GM18520 (cell line): ENCODE data around the gene CHD5.

ENCODE experiments used
- ATAC-seq: cut with Tn5 transposase; IDR thresholded peaks from one replicate; pipeline ENCODE4 v1.9.1; 2021; ENCODE audit not compliant: unreplicated experiment

CHD5 gene

DNA sequence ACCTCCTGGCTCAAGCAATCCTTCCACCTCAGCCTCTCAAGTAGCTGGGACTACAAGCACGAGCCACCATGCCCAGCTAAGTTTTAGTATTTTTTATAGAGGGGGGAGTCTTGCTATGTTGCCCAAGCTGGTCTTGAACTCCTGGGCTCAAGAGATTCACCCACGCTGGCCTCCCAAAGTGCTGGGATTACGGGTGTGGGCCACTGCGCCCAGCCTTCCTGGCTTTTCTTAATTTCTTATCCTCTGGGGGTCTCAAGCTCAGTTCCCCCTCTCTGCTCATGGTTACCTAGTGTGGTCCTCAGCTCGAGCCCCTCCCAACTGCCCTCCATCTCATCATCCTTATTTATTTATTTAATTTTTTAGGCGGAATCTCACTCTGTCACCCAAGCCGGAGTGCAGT, 22.1 kb upstream of the CHD5 start:
- ATAC-seq: no peak

DNA sequence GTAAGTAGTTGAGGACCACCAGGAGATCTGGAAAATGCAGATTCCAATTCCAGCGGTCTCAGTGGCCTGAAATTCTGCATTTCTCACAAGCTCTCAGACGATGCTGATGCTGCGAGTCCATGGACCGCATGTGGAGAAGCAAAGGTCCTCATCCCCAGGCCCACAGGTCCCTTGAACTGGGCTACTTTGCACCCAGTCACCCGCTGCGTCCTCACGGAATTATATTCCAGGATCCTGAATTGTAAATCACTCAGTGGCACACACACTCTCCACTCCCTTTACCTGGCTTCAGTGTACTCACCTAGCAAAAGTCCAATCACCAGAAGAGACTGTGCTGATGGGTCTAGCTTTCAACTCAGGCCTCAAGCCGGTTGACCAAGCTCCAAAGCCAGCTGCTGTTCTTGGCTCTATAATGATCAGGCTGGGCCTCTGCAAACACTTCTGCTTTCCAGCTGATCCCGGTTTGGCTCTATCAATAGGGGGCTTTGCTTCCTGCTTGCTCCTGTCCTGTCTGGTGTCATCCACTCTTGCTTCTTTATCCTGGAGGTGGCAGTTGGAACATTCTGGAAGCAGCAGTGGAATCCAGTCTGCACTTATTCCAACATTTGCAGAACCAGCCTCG, 20.2 kb upstream of the CHD5 start:
- no peak for ATAC-seq

DNA sequence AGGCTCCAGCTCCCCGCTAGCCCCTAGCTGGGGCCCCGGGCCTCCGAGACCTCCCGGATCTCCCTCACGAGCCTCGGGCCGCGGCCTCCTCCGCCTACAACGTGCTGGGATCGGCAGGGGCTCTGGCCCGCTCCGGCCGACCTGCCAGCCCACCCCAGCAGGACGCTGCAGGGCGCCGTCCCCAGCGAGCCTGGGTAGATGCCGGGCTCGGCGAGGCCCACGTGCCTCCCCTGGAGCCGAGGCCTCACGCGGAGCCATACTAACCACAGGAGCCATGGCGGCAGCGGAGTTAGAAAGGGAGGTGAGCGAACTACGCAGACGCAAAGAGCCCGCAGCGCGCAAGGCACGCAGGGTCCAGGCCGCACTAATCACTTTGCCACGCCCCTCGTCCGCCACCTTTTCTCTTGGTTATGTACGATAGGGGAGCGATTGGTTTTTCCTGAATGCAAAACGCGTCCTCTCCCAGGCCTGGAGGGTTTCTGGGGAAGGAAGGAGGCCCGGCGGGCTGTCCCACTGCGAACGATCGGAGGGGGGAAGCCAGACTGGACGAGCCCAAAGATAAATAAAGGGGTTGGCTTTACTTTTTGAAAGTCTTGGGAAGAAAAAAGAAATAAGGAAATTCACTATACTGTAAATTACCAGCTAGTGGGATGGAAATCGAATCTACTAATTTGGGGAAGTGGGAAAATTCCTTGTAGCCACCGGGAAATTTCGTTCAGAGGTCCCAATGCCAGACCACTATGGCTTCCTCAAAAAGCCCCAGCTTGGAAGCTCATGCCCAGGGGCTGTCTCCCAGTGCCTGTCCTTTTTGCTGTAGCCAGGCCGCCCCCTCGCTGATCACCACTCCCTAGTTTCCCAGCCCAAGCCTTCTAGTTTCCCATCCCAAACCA, 19.4 kb upstream of the CHD5 start, which contains the start of gene RPL22:
TSS of gene RPL22 (minus strand) at position 298 of the 890 bp plus-strand sequence. CDS start at position 276, 22 bp downstream.
- ATAC-seq: peak; percentile 89

DNA sequence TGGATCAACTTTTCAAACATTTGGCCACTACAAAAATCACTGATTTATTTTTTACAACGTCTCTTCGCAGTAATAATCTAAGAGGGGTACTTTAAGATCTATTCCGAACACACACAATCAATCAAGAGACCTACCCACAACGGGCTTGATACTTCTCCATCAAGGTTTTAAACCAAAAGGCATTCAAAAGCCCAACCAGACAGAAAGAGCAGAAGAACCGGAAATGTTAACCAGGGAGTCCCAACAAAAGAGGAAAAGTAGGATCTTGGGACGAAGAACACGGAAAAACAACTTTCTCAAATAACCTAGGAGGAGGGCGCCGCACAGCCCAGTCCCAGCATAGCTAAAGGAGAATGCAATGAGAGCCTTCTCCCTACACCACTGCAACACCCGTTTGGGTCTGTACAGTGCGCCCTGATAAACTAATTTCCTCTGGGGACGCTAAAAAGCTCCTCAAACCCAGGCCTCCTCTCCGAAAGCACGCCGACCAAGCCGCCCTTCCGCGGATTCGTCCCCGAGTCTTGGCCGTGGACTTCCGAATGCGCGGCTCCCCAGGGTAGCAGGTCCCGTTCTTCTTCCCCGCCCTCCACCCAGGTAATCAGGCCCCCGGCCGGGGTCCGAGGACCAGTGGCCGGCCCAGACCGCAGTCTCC, 18.7 kb upstream of the CHD5 start:
- no peak for ATAC-seq

DNA sequence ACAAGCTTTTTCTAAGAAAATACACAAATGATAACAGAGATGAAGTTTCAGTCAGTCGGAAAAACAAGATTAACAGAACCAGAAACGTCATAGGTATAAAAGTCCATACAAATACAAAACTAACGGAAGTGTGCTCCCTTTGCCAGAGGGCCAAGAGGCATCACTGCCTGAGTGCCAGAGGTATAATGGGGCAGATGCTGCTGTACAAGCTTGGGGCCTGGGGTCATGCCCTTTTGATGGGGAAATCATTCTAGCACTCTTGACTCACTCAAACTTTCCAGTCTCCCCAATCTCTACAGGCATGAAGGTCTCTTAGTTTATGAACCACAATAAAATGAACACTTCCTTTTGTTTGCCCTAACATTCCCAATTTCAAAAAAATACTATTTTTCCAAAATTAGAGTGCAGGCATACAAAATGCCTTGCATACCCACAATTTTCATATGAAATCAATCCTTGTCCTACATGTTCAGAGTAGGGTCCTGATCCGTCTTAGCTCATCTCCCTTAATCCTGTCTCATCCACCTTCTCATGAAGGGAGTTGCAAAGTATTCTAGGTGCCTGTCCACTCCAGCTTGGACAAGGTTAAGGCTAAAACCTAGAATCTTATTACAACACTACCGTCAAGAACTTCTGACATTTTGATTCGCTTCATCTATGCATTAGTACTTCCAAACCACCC, 17.8 kb upstream of the CHD5 start:
- ATAC-seq: no peak

DNA sequence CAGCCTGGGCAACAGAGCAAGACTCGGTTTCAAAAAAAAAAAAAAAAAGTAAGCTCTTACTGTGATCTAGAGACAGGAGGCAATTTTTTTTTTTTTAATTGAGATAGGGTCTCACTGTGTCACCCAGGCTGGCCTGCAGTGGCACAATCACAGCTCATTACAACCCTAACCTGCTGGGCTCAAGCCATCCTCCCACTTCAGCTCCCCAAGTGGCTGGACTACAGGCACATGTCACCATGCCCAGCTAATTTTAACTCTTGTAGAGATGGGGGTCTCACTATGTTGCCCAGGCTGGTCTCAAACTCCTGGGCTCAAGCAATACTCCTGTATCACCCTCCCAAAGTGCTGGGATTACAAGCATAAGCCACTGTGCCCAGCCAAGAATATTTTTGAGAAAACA, 11.8 kb upstream of the CHD5 start:
- ATAC-seq: no peak

DNA sequence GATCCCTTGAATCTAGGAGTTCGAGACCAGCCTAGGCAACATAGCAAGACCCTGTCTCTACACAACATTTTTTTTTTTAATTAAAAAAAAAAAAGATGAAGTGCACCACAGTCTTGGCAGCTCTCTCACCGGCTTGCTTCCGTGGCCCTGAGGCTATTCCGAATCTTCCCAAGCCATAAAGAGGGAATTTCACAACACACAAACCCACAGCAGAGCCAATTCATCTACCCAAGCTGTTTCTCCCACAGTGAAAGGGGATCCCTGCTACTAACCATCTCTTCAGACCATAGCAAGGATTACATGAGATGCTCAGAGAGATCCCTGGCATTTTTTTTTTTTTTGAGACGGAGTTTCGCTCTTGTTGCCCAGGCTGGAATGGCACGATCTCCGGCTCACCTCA, 8.3 kb upstream of the CHD5 start:
- ATAC-seq: no peak

DNA sequence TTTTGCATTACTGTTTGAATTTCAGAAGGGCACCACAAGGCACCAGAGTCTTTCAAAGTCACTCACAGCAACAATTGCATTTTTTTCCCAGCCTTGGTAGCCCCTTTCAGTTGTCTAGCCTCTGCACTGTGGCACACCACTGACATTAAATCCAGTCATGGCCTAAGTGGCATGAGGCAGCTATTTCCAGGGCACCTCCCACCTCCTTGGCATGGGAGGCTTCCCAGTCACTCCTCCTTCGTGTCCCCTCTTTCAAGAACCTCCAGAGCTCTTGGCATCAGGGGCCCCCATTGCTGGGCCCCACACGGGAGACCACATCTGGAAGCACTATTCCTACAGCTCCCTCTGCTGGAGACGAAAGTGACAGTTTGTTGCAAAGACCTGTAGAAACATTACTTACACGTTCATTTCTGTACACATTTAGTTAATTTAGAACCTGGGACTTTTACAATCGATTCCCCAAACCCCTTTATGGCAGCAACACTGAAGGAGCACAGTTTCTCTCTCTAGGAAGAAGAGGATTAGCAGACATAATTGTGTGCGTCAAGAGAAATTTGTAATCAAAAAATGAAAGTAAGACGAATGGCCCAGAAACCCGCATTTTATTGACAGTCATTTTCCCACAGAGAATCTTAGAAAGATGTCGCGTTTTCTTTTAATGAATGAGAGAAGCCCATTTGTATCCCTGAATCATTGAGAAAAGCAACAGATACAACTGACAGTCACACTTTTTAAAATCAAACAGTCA, 5.7 kb upstream of the CHD5 start:
- no peak for ATAC-seq

DNA sequence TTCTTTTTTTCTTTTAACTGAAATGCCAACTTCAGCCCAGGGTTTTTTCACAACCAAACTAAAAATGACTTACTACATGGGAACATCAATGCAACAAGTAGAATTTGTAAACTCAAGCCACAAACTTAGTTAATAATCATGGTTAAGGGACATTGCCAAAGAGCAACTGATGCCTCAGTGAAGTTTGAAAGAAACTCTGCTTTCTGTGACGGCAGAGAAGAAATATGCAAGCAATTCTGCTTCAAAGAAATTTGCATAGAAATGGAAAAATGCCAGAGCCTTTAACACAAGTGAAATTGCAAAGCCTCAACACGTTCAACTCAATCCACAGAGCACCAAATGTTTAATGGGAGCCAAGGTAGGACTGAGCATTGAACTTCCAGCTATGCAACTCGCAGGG, 5.0 kb upstream of the CHD5 start:
- ATAC-seq: no peak

DNA sequence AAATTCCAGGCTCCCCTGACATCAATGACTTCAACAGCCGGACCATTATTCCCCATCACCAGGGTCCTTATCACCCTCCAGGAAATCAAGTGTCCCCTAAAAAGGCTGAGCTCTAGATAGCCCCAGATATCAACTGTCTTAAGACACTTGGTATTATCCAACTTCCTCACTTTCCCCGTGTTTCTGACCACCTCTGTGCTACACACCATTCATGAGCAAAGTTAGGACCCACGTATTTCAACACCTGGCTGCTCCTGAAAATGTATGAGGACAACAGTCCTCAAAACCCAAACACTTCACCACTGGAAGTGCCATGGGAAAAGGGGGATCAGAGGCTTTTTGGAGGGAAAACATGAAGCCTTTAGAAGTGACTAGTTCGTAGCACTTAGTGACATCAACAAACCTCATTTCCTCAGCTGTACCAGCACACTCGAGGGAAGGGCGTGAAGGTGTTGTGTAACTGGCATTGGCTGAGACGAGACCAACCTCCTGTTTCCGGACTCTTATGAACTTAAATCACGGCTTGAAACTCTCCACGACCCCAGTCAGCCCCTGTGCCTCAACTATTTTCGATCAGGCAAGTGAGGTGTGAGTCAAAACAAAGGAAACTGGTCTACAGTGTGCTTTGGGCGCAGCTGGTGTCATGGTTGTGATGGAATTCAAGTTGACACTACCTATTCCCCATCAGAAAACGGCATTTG, 4.1 kb upstream of the CHD5 start:
- no peak for ATAC-seq

DNA sequence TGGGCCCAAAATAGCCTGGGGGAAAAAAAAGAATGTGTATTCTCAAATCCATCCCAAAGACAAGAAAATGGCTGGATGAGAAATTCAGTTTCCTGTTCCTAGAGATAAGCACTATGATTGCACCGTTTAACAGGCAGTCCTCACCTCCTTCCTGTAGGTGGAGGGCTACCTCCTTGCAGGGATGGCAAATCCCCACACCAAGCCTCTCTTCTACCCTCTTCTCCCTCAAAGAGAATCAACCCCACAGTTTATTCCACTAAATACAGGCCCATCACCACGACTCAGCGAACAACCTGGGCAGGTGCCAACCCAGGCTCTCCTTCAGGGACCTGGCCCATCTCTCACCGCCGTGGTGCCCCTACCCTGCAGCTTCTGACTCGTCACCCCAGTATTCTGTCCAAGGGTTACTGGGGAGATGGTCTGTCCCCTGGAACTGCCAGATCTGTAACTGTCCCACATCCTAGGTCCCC, 3.4 kb upstream of the CHD5 start:
- ATAC-seq: no peak

DNA sequence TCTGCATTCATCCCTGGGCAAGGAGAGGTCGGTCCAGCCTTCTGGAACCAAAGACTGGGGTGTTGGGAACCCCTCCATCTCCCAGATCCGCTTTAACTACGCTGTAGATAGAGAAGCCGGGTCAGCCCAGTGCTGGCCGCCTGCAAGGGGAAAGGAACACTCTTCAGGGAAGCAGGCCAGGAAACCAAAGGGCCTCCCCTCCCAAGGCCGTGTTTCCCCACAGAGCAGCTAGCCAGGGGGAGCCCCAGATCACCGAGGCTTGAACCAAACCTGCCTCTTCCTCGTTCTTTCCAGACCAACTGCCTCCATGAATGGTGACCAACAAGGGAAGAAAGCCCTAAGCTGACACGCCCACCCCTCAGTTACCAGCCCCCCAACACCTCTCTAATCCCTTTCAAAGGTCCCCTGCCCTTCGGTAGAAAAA, 1.2 kb upstream of the CHD5 start:
- no peak for ATAC-seq

DNA sequence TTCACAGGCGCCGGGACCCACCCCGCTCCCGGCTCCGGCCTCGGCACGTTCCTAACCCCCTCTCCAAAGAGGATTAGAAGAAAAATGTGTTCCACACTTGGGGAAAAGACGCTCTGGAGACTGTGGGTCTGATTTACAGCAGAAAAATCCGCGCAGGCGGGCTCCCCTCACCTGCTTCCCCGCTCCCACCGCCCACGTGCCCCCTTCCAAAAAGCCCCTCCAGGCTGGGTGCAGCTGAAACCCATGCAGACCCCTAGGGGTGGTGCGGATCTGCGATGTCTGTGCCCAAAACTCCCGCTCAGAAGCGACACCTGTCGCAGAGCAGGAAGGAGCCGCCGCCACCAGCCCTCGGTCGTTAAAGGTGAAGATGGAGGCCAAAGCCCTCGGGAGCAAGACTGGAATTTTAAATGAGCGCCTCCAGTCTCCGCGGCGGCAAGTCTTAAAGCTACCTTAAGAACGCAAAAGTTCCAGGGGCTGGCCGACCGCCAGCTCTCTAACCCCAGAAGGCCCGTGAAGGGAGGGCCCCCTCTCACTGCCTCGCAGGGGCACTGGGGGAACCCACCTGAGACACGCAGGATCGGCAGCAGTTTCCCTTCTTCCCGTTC, 688 bp upstream of the CHD5 start:
- ATAC-seq: no peak

DNA sequence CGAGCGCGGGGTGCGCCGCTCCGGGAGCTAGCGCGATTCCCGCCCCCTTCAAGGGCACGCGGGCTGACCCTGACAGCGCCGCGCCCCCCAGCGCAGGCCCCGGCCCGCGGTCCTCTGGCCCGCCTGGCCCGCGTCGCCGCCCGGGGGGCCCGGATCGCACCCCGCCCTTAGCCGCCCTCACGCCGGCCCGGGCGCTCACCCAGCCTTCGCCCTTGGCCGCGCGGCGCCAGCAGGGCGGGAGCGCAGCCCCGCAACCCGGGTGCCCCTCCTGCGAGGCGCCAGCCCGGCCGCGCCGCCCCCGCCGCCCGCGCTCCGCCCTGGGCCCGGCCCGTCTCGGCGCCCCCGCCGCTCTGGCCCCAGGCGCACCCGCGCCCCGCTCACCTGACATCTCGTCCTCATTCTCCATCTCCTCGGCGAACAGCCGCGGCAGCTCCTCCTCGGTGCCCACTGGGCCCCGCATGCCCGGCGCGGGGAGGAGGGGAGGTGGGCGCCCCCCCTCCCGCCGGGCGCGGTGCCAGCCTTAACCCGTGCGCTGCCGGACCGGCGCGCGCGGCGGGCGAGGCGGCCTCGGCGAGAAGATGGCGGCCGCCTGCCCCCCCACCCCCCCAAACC, 451 bp downstream of the CHD5 start:
- no peak for ATAC-seq

DNA sequence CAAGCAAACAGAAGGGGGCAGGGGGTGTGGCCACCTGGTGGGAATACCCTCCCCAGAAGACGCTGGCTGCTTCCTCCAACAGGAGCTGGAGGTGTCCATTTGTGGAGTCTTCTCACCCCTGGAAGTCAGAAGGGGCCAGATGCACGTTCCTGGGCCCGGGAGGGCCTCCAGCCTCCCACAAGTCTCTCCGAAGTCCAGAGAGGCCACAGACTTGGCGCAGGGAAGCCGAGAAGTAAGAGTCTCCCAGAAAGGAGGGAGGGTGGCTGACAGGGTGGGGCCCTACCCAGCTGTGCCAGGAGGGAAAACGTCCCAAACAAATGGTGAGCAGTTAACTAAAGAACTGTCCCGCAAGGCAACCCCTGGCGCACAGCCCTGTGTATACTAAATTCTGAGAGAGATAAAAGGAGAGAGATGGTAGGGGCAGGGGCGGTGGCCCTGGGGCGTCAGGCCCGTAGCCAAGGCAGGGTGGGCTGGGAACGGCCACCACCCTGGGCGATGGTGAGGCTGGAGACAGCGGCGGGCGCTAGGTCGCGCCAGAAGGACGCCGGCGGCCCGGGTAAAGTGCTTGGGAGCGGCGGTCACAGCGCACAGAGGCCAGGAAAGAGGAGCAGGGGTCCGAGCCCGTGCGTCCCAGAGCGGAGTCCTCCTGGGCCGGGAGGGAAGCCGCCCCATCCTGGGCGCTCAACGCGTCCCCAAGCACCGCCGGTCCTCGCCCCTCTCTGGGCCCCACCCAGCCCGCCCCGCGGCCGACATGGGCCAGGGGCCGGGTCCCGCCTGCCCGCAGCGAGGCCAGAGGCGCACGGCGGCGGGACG, 1.2 kb downstream of the CHD5 start:
- ATAC-seq: no peak

DNA sequence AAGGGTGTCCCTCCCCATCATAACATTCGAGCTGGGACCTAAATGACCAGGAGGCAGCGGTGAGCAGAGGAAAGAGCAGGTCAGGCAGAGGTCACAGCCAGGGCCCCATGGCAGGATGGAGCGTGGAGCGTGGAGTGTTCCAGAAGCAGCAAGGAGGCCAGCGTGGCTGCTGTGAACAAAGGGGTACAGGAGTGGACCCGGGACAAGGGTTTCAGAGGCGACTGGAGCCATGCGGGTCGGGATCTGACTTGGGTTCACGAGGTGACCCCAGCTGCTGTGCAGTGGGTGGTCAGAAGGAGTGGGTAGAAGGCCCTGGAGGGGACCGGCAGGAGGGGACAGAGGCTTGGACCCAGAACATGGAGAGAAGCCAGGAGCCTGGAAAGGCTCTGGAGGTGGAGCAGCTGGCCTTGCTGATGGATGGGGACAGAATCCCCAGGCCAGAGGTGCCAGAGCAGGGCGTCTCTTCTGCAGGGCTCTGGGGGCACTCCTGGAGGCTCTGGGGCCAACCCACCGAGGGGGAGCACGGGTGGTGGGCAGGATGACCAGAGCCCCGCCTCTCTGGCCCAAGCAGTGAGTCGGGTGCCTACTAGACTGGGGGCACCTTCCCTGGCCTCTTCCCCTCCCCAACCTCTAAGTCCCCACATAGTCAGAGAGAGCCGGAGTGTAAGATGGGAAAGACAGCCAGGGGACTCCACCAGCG, 2.3 kb downstream of the CHD5 start:
- no peak for ATAC-seq

DNA sequence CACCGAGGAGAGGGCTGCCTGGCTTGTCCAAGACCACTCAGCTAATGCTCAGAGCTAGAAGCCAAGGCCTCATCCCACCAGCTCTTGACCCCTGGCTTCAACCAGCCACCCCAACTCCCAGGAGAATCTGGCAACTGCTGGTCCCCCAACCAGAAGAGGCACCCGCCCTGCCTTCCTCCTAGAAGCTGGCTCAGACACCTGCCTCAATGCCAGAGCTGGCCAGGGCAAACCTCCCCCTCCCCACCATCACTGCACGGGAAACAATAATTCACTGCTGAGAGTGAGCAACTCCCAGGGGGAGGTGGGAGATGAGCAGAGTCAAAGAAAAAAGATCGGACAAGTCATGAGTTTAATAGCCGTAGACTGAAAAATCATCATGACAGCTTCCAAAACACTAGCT, 3.3 kb downstream of the CHD5 start:
- ATAC-seq: no peak

DNA sequence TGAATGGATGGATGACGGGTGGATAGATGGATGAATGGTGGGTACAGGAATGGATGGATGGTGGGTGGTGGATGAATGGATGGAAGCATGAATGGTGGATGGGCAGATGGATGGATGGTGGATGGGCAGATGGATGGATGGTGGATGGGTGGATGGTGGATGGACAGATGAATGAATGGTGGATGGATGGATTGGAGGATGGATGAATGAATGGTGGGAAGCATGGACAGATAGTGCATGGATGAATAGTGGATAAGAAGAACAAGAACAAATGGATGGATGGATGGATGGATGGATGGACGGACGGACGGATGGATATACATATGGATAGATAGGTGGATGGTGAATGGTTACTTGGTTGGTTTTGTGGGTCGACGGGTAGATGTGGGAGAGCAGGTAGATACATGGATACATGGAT, 4.7 kb downstream of the CHD5 start:
- no peak for ATAC-seq
